ENCODE measurements around the gene ADAMTS3. TPM values are rescaled to one million over a fixed set of nuclear protein-coding genes. Genes with fewer than 3 reads are reported as not detected.

Gene ADAMTS3
- total and polyA plus RNA-seq, 2 donors (not counting 1 experiment from before 2014, with no cell fraction given), result not detected

DNA sequence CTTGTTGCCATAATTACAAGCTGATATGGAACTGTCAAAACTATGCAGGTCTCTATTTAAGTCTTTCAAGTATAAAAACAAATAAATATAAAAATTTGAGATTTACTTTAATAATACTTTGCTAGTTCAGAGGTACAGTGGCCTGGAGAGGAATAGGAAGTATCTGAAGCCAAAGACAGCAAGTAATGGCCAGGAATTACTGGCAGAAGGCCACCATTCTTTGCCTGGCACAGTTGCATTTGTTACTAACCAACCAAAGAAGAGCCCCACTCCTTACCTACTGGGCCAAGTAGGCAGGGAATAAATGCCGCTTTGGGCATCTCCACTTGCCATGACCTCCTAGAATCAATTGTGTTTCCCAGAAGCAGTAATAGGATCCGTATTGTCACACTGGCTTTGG is 13.8 kb upstream of the ADAMTS3 start:
- H3K9me3 ChIP-seq (ENCODE audit: control extremely low read depth in 1 of 3, control insufficient read depth in 2 of 3, insufficient read depth in 1 of 3, low read length in 2 of 3), result no peaks in the 10 kb centered on the region
- H3K9me3 Mint-ChIP-seq (ENCODE audit: insufficient read depth), result peaks cover 2% of the 10 kb centered on the region
- H4K20me1 ChIP-seq (ENCODE audit: control insufficient read depth, insufficient read depth, low read length, poor library complexity, severe bottlenecking), result no peaks in the 10 kb centered on the region
- WGBS (ENCODE audit: insufficient coverage), result 0% methylated on average over 1 of the region's 2 CpGs
- H3K27me3 ChIP-seq (replicated peaks in 1 of 4; ENCODE audit: control extremely low read depth in 1 of 4, control insufficient read depth in 3 of 4, insufficient read depth in 4 of 4, low read length in 3 of 4), result no peaks in the 10 kb centered on the region
- no peak for ATAC-seq (ENCODE audit: low read depth)
- H2AFZ ChIP-seq (ENCODE audit: insufficient read depth, low read depth, low read length, poor library complexity, severe bottlenecking), result no peak overlapping the region
- CTCF ChIA-PET, result no interaction called here
- H3K4me2 ChIP-seq (replicated peaks; ENCODE audit: low read depth, low read length, poor library complexity, severe bottlenecking), result no peak overlapping the region
- H3K27ac Mint-ChIP-seq, result no peak overlapping the region
- no peak overlapping the region for H3K4me3 ChIP-seq (ENCODE audit: control extremely low read depth in 1 of 5, extremely low read depth in 1 of 5, insufficient read depth in 1 of 5, low read depth in 2 of 5, low read length in 4 of 5)
- H3K36me3 ChIP-seq (replicated peaks in 1 of 2; ENCODE audit: control extremely low read depth in 1 of 2, control insufficient read depth in 1 of 2, extremely low read depth in 1 of 2, insufficient read depth in 2 of 2, low read length in 1 of 2), result no peaks in the 10 kb centered on the region
- H3K27ac ChIP-seq (ENCODE audit: low read length in 2 of 2), result no peak overlapping the region
- POLR2A ChIA-PET, result no interaction called here
- no peaks in the 10 kb centered on the region for H3K79me2 ChIP-seq (ENCODE audit: control insufficient read depth, insufficient read depth, low read length)
- no peak overlapping the region for H3K4me3 Mint-ChIP-seq
- no peak for DNase-seq
- no peak for TF ChIP-seq CTCF (IDR thresholded peaks at IDR 0.05)
- no peak for TF ChIP-seq EZH2 (IDR thresholded peaks at IDR 0.05; ENCODE audit: borderline replicate concordance, insufficient read depth, low read depth, low read length, poor library complexity, severe bottlenecking)
- H3K27me3 Mint-ChIP-seq, result no peaks in the 10 kb centered on the region
- intact Hi-C loops (cut with micrococcal nuclease), result no loop called here
- H3K4me1 Mint-ChIP-seq, result no peaks in the 10 kb centered on the region
- no peak overlapping the region for H3K9ac ChIP-seq (ENCODE audit: low read length)
- no peaks in the 10 kb centered on the region for H3K4me1 ChIP-seq (ENCODE audit: control insufficient read depth in 2 of 2, insufficient read depth in 2 of 2, low read length in 2 of 2)

DNA sequence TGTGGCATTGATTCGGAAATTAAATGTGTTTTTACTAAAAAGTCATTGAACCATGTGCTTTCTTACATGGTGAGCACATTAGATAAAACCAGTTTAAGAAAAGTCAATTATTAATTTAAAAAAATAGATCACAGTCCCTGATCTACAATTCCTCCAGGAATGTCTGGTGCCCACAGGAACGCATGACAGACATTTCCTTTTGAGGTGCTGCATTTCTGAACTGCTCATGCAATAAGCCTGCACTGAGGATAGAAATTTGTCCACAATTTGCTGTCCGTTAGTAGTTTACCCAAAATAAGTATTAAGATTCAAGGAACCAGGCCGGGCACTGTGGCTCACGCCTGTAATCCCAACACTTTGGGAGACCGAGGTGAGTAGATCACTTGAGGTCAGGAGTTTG is 8.2 kb upstream of the ADAMTS3 start:
- Histone ChIP-seq H3K4me2 (replicated peaks; ENCODE audit: low read depth, low read length, poor library complexity, severe bottlenecking) (no peak overlapping the region), H3K36me3 (replicated peaks in 1 of 2; ENCODE audit: control extremely low read depth in 1 of 2, control insufficient read depth in 1 of 2, extremely low read depth in 1 of 2, insufficient read depth in 2 of 2, low read length in 1 of 2) (no peaks in the 10 kb centered on the region), H3K27me3 (replicated peaks in 1 of 4; ENCODE audit: control extremely low read depth in 1 of 4, control insufficient read depth in 3 of 4, insufficient read depth in 4 of 4, low read length in 3 of 4) (no peaks in the 10 kb centered on the region), H4K20me1 (ENCODE audit: control insufficient read depth, insufficient read depth, low read length, poor library complexity, severe bottlenecking) (no peaks in the 10 kb centered on the region), H2AFZ (ENCODE audit: insufficient read depth, low read depth, low read length, poor library complexity, severe bottlenecking) (no peak overlapping the region), H3K4me1 (ENCODE audit: control insufficient read depth in 2 of 2, insufficient read depth in 2 of 2, low read length in 2 of 2) (no peaks in the 10 kb centered on the region), H3K4me3 (ENCODE audit: control extremely low read depth in 1 of 5, extremely low read depth in 1 of 5, insufficient read depth in 1 of 5, low read depth in 2 of 5, low read length in 4 of 5) (no peak overlapping the region), H3K9ac (ENCODE audit: low read length) (no peak overlapping the region), H3K79me2 (ENCODE audit: control insufficient read depth, insufficient read depth, low read length) (no peaks in the 10 kb centered on the region), H3K27ac (ENCODE audit: low read length in 2 of 2) (no peak overlapping the region), H3K9me3 (ENCODE audit: control extremely low read depth in 1 of 3, control insufficient read depth in 2 of 3, insufficient read depth in 1 of 3, low read length in 2 of 3) (no peaks in the 10 kb centered on the region)
- TF ChIP-seq CTCF (IDR thresholded peaks at IDR 0.05), result no peak
- TF ChIP-seq EZH2 (IDR thresholded peaks at IDR 0.05; ENCODE audit: borderline replicate concordance, insufficient read depth, low read depth, low read length, poor library complexity, severe bottlenecking), result no peak
- WGBS (ENCODE audit: insufficient coverage), result 89% methylated on average over 1 of the region's 6 CpGs
- no peak for ATAC-seq (ENCODE audit: low read depth)
- DNase-seq, result no peak
- intact Hi-C loops (cut with micrococcal nuclease), result no loop called here
- H3K4me3 Mint-ChIP-seq, result no peak overlapping the region
- no peaks in the 10 kb centered on the region for H3K27me3 Mint-ChIP-seq
- H3K9me3 Mint-ChIP-seq (ENCODE audit: insufficient read depth), result no peaks in the 10 kb centered on the region
- ChIA-PET POLR2A (no interaction called here), CTCF (no interaction called here)
- H3K4me1 Mint-ChIP-seq, result no peaks in the 10 kb centered on the region
- H3K27ac Mint-ChIP-seq, result no peak overlapping the region
